Measurements from ENCODE around the gene HOMER1.

Gene HOMER1

DNA sequence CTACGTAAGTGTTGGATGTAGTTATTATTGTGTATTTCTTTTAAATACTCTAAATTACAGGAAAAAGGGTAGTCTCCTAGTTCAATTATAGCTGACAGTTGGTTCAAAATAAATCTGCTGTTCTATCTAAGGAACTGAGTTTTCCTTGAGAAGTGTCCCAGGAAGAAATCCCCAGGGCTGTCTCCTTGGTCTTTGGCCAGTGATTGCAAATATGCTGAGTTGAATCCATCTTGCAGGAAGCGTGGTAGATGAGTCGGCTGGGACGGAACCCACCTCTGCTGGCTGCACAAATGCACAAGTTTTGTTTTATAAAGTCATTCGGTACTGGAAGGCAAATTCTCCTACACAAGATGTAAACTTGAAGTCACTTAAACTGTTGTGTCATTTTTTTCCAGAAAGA lies 30.2 kb upstream of the HOMER1 start:
- no peak overlapping the region for H3K27ac ChIP-seq (ENCODE audit: low read length)

DNA sequence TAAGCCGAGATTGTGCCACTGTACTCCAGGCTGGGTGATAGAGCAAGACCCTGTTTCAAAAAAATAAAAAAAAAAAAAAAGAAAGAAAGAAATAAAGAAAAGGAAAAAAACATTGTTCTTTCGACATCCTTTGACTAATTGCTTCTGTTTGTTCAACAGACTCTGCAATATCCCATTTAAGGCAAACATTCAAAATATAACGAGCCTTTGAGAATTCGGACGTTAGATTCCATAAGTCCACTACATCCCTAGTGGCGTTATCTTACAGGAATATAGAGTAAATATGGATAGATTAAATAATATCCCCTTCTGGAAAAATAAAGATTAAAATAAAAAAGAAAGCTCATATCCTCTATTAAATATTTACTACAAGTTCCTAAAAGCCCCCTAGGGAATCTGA lies 27.0 kb upstream of the HOMER1 start:
- Histone ChIP-seq H3K27me3 (ENCODE audit: low read depth, low read length) (no peaks in the 10 kb centered on the region), H3K27ac (ENCODE audit: low read length) (no peak overlapping the region), H3K4me1 (ENCODE audit: control insufficient read depth in 1 of 2, insufficient read depth in 2 of 2, low read length in 2 of 2) (no peaks in the 10 kb centered on the region), H3K36me3 (ENCODE audit: control insufficient read depth in 1 of 2, insufficient read depth in 2 of 2, low read length in 2 of 2) (no peaks in the 10 kb centered on the region), H3K9me3 (ENCODE audit: control insufficient read depth in 1 of 2, low read length in 2 of 2) (no peaks in the 10 kb centered on the region), H3K4me3 (ENCODE audit: low read depth in 1 of 2, low read length in 2 of 2) (no peak overlapping the region)

More for the DNA sequence above, 30.2 kb upstream of the HOMER1 start:
- H3K27me3 ChIP-seq (ENCODE audit: low read depth, low read length), result no peaks in the 10 kb centered on the region
- H3K36me3 ChIP-seq (ENCODE audit: control insufficient read depth in 1 of 2, insufficient read depth in 2 of 2, low read length in 2 of 2), result no peaks in the 10 kb centered on the region
- H3K9me3 ChIP-seq (ENCODE audit: control insufficient read depth in 1 of 2, low read length in 2 of 2), result no peaks in the 10 kb centered on the region
- H3K4me1 ChIP-seq (ENCODE audit: control insufficient read depth in 1 of 2, insufficient read depth in 2 of 2, low read length in 2 of 2), result no peaks in the 10 kb centered on the region
- no peak overlapping the region for H3K4me3 ChIP-seq (ENCODE audit: low read depth in 1 of 2, low read length in 2 of 2)

DNA sequence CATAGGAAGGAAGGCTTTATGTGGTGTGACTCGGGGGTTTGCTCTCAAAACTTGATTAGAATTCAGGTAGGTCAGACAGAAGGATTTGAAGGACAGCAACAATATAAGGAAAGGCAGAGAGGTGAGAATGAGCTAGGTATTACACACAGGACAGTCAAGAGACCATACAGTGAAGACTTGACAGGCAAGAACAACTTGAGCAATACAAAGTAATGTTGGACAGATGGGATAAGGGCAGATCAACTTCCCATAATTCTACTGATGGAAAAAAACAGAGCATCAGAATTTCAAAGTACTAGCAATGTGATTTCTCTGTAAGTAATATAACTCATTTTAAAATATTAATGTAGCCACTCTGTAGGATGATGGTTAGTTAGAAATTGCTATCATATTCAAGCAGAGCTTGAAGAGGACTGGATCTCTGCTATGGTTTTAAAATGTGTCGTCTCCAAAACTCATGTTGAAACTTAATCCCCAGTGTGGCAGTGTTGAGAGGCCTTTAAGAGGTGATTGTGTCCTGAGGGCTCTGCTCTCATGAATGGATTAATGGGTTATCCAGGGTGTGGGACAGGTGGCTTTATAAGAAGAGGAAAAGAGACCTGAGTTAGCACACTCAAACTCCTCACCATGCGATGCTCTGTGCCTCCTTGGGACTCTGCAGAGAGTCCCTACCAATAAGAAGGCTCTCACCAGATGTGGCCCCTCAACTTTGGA lies 22.4 kb upstream of the HOMER1 start:
- Histone ChIP-seq H3K4me3 (ENCODE audit: low read depth in 1 of 2, low read length in 2 of 2) (no peak overlapping the region), H3K27ac (ENCODE audit: low read length) (no peak overlapping the region), H3K9me3 (ENCODE audit: control insufficient read depth in 1 of 2, low read length in 2 of 2) (no peaks in the 10 kb centered on the region), H3K4me1 (ENCODE audit: control insufficient read depth in 1 of 2, insufficient read depth in 2 of 2, low read length in 2 of 2) (no peaks in the 10 kb centered on the region), H3K27me3 (ENCODE audit: low read depth, low read length) (no peaks in the 10 kb centered on the region), H3K36me3 (ENCODE audit: control insufficient read depth in 1 of 2, insufficient read depth in 2 of 2, low read length in 2 of 2) (no peaks in the 10 kb centered on the region)

DNA sequence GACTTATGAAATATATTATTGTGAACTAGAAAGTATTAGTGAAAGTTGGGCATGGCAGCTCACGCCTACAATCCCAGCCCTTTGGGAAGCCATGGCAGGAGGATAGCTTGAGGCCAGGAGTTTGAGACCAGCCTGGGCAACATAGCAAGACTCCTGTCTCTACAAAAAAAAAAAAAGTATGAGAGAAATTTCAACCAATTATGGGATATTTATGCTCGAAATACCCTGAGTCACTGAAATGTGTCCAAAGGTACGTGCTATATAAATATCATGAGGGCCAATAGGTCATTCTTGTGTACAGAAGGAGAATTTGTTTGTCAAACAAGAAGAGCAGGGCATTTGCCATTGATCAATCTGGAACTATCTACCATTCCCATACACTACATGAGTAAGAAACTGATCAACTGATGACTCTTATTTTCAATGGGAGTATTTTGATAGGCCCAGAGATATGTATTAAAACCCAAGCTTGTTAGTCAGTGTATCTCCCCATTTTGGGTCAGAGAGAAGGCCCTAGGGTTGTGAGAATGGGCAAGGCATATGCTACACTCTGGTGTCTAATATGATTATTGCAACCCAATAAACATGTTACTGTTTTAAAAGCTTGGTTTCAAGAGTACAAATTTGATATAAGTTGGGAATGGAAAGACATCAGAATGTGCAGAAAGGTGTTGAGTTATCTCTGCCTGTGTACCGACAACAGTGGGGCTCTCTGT lies 21.7 kb upstream of the HOMER1 start:
- H3K36me3 ChIP-seq (ENCODE audit: control insufficient read depth in 1 of 2, insufficient read depth in 2 of 2, low read length in 2 of 2), result no peaks in the 10 kb centered on the region
- no peak overlapping the region for H3K27ac ChIP-seq (ENCODE audit: low read length)
- H3K4me1 ChIP-seq (ENCODE audit: control insufficient read depth in 1 of 2, insufficient read depth in 2 of 2, low read length in 2 of 2), result no peaks in the 10 kb centered on the region
- no peaks in the 10 kb centered on the region for H3K9me3 ChIP-seq (ENCODE audit: control insufficient read depth in 1 of 2, low read length in 2 of 2)
- H3K4me3 ChIP-seq (ENCODE audit: low read depth in 1 of 2, low read length in 2 of 2), result no peak overlapping the region
- no peaks in the 10 kb centered on the region for H3K27me3 ChIP-seq (ENCODE audit: low read depth, low read length)

DNA sequence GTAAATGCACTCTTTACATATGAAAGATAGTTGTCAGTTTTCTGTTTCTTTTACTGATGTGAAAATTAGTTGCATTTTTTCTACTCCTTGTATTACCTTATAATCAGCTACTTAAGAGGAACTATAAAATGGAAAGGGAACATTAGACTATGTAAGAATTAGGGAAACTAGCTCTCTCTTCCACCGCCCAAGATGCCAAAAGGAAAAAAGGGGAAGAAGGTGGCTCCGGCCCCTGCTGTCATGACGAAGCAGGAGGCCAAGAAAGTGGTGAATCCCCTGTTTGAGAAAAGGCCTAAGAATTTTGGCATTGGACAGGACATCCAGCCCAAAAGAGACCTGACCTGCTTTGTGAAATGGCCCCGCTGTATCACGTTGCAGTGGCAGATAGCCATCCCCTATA lies 15.2 kb upstream of the HOMER1 start:
- Histone ChIP-seq H3K36me3 (ENCODE audit: control insufficient read depth in 1 of 2, insufficient read depth in 2 of 2, low read length in 2 of 2) (no peaks in the 10 kb centered on the region), H3K4me1 (ENCODE audit: control insufficient read depth in 1 of 2, insufficient read depth in 2 of 2, low read length in 2 of 2) (no peaks in the 10 kb centered on the region), H3K4me3 (ENCODE audit: low read depth in 1 of 2, low read length in 2 of 2) (no peak overlapping the region), H3K27me3 (ENCODE audit: low read depth, low read length) (no peaks in the 10 kb centered on the region), H3K27ac (ENCODE audit: low read length) (no peak overlapping the region), H3K9me3 (ENCODE audit: control insufficient read depth in 1 of 2, low read length in 2 of 2) (peaks cover 4 to 6% of the 10 kb centered on the region in 2 donors)

DNA sequence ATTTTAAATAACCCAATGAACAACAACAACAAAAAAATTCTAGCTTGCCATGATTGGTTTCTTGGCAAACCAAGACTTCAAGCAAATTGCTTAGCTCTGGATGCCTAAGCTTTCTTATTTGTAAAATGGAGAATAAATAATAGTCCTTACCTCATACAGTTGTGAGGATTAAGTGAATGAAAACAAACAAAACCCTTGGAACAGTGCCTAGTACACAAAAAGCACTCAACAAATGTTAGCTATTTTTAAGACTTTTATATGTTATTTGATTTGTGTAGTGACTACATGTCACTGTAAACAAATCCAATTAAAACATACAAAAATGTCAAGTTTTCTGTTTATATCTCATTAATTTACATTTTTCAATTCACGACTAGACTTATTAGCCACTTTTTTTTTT lies 13.5 kb upstream of the HOMER1 start:
- no peak overlapping the region for H3K4me3 ChIP-seq (ENCODE audit: low read depth in 1 of 2, low read length in 2 of 2)
- peaks cover 4 to 6% of the 10 kb centered on the region in 2 donors for H3K9me3 ChIP-seq (ENCODE audit: control insufficient read depth in 1 of 2, low read length in 2 of 2)
- H3K27ac ChIP-seq (ENCODE audit: low read length), result no peak overlapping the region

DNA sequence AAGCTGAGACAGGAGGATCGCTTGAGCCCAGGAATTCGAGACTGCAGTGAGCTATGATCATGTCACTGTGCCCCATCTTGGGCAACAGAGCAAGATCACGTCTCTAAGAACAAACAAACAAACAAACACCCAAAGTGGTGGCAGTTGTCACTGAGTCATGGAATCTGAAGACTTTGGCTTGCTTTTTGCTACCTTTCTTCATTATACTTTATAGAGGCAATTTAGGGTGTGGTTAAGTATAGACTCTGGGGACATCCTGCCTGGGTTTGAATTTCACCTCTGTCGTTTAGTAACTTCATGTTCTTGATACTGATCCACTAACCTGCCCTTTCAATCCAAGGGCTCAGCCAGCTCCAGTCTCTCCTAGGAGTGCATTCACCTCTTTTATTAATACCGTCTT lies 13.0 kb upstream of the HOMER1 start:
- H3K4me1 ChIP-seq (ENCODE audit: control insufficient read depth in 1 of 2, insufficient read depth in 2 of 2, low read length in 2 of 2), result no peaks in the 10 kb centered on the region

More for the DNA sequence above, 13.5 kb upstream of the HOMER1 start:
- Histone ChIP-seq H3K27me3 (ENCODE audit: low read depth, low read length) (no peaks in the 10 kb centered on the region), H3K36me3 (ENCODE audit: control insufficient read depth in 1 of 2, insufficient read depth in 2 of 2, low read length in 2 of 2) (no peaks in the 10 kb centered on the region), H3K4me1 (ENCODE audit: control insufficient read depth in 1 of 2, insufficient read depth in 2 of 2, low read length in 2 of 2) (no peaks in the 10 kb centered on the region)

DNA sequence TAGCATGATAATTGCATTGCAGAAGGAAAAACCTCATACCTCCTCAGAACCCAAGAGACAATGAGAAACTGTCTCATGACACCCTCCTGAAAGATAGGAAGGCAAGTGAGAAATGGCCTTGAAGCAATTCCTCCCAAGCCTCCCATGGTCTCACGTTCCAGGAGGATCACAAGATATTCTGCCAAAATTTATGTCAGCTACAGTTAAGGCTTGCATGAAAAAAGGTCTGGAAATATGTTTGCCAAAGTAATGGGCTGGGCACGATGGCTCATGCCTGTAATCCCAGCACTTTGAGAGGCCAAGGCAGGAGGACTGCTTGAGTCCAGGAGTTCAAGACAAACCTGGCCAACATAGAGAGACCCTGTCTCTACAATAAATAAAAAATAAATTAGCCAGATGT lies 12.6 kb upstream of the HOMER1 start:
- H3K4me1 ChIP-seq (ENCODE audit: control insufficient read depth in 1 of 2, insufficient read depth in 2 of 2, low read length in 2 of 2), result no peaks in the 10 kb centered on the region
- no peaks in the 10 kb centered on the region for H3K36me3 ChIP-seq (ENCODE audit: control insufficient read depth in 1 of 2, insufficient read depth in 2 of 2, low read length in 2 of 2)
- no peak overlapping the region for H3K4me3 ChIP-seq (ENCODE audit: low read depth in 1 of 2, low read length in 2 of 2)
- no peaks in the 10 kb centered on the region for H3K27me3 ChIP-seq (ENCODE audit: low read depth, low read length)
- peaks cover 4 to 6% of the 10 kb centered on the region in 2 donors for H3K9me3 ChIP-seq (ENCODE audit: control insufficient read depth in 1 of 2, low read length in 2 of 2)
- H3K27ac ChIP-seq (ENCODE audit: low read length), result no peak overlapping the region

More for the DNA sequence above, 13.0 kb upstream of the HOMER1 start:
- Histone ChIP-seq H3K27me3 (ENCODE audit: low read depth, low read length) (no peaks in the 10 kb centered on the region), H3K36me3 (ENCODE audit: control insufficient read depth in 1 of 2, insufficient read depth in 2 of 2, low read length in 2 of 2) (no peaks in the 10 kb centered on the region), H3K4me3 (ENCODE audit: low read depth in 1 of 2, low read length in 2 of 2) (no peak overlapping the region), H3K9me3 (ENCODE audit: control insufficient read depth in 1 of 2, low read length in 2 of 2) (peaks cover 4 to 6% of the 10 kb centered on the region in 2 donors), H3K27ac (ENCODE audit: low read length) (no peak overlapping the region)

DNA sequence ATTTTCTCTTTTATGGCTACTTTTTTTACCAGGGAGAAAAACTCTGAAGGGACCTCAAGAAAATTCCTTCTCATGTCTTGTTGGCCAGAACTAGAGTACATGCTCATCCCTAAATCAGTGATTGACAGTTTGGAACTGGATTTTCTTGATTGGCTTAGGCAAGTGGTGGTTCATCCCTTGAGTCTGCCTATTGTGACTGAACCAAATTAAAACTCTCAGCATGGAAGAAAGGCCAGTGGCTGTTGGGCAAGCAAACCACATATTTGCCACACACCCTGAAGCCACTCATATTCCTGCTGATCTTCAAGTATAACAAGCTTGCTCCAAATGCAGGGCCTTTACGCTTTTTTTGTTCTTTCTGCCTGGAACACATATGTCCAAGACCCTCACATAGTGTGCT lies 7.2 kb upstream of the HOMER1 start:
- H3K27ac ChIP-seq (ENCODE audit: low read length), result no peak overlapping the region
- H3K27me3 ChIP-seq (ENCODE audit: low read depth, low read length), result no peaks in the 10 kb centered on the region
- H3K4me1 ChIP-seq (ENCODE audit: control insufficient read depth in 1 of 2, insufficient read depth in 2 of 2, low read length in 2 of 2), result no peaks in the 10 kb centered on the region
- H3K4me3 ChIP-seq (ENCODE audit: low read depth in 1 of 2, low read length in 2 of 2), result no peak overlapping the region
- H3K9me3 ChIP-seq (ENCODE audit: control insufficient read depth in 1 of 2, low read length in 2 of 2), result peaks cover 4 to 6% of the 10 kb centered on the region in 2 donors
- H3K36me3 ChIP-seq (ENCODE audit: control insufficient read depth in 1 of 2, insufficient read depth in 2 of 2, low read length in 2 of 2), result no peaks in the 10 kb centered on the region

DNA sequence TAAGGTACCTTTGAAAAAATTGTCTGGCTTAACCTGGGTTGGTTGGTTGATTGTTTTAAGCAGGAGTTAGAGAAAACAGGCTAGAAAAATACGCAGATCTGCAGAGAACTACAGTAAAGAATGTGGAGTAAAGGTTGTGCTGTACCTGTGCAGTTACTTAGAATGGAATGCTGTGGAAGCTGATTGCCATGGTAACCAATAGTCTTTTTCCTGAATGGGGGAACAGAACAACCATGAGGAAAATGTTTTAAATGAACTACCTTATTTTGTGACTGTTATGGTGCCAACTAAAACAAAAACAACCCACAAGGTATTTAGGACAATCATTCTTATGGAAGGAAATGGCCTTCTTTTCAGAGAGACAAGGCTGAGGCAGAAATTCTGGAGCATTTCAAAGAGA lies 4.8 kb upstream of the HOMER1 start:
- H3K27ac ChIP-seq (ENCODE audit: low read length), result no peak overlapping the region
- no peak overlapping the region for H3K4me3 ChIP-seq (ENCODE audit: low read depth in 1 of 2, low read length in 2 of 2)
- H3K27me3 ChIP-seq (ENCODE audit: low read depth, low read length), result no peaks in the 10 kb centered on the region
- no peaks in the 10 kb centered on the region for H3K9me3 ChIP-seq (ENCODE audit: control insufficient read depth in 1 of 2, low read length in 2 of 2)
- peaks cover 0 to 3% of the 10 kb centered on the region in 2 donors for H3K36me3 ChIP-seq (ENCODE audit: control insufficient read depth in 1 of 2, insufficient read depth in 2 of 2, low read length in 2 of 2)
- no peaks in the 10 kb centered on the region for H3K4me1 ChIP-seq (ENCODE audit: control insufficient read depth in 1 of 2, insufficient read depth in 2 of 2, low read length in 2 of 2)

DNA sequence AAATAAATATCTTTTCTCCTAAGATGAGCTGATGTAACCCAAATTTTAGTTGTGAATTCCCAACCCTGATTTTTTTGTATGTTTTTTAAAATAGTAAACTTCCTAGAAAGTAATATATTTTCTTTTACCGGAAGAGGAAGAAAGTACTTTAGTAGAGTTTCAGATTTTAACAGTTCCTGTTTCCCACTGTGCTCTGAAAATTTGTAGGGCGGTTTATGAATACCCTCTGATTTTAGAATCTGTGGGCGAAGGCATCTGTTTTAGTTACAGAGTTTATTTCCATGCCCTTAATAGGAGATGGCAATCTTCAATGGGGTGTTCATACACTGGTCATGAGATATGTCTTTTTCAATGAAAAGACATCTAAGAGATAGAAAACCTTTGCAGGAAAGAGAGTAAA lies 3.7 kb upstream of the HOMER1 start:
- Histone ChIP-seq H3K4me1 (ENCODE audit: control insufficient read depth in 1 of 2, insufficient read depth in 2 of 2, low read length in 2 of 2) (peaks cover 0 to 5% of the 10 kb centered on the region in 2 donors), H3K36me3 (ENCODE audit: control insufficient read depth in 1 of 2, insufficient read depth in 2 of 2, low read length in 2 of 2) (peaks cover 0 to 3% of the 10 kb centered on the region in 2 donors), H3K27me3 (ENCODE audit: low read depth, low read length) (peaks cover 7% of the 10 kb centered on the region), H3K4me3 (ENCODE audit: low read depth in 1 of 2, low read length in 2 of 2) (no peak overlapping the region), H3K27ac (ENCODE audit: low read length) (no peak overlapping the region), H3K9me3 (ENCODE audit: control insufficient read depth in 1 of 2, low read length in 2 of 2) (no peaks in the 10 kb centered on the region)
